Measurements from ENCODE around the gene TPPP.

The TPPP gene

DNA sequence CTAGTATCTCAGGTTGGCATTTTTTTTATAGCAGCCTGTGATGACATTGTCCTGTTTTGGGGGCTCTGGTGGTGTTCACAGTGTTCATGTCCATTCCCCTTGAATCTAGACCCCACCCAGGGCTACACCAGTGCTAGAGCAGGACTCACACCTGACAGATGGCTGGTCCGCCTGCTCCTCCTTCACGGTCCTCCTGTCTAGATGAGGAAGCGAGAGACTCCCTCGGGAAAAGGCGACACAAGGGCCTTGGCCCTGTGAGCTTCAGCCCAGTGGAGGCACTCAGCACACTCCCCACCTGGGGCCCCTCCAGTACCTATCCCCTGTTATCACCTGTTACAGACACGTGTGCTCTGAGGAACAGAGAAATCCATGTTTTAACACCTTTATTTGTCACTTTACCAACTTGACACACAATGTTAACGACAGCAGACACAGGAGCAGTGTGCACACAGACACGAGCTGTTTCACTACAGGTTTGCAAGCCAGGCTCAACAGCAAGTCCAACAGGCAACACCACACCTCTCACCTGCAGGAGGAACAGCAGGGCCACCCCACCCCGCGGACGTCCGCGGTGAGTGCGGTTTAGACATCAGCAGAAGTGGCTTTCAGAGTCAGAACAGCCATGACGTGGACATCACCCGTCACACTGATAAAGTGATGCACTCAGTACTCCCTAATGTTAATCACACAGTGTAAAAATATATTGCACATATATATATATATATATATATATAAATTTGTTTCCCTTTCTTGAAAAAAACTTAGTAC lies 33.5 kb downstream of the TPPP start:
- Histone ChIP-seq H3K36me3 (ENCODE audit: insufficient read depth, insufficient read length, low read length) (peaks cover 77% of the 10 kb centered on the region), H3K9ac (ENCODE audit: insufficient read length, low read depth) (no peak overlapping the region), H3K27me3 (ENCODE audit: insufficient read depth, insufficient read length) (no peaks in the 10 kb centered on the region), H3K9me3 (ENCODE audit: insufficient read depth, low read length) (0 out of 2 replicates have a peak, but pooled peaks cover under 1% of the 10 kb centered on the region), H3K4me1 (ENCODE audit: insufficient read depth, insufficient read length) (no peaks in the 10 kb centered on the region), H3K4me3 (ENCODE audit: insufficient read length, low read depth) (no peak overlapping the region)
- no peak for DNase-seq (ENCODE audit: low read depth, low spot score)
- TF ChIP-seq SUZ12 (IDR thresholded peaks at IDR 0.05; ENCODE audit: extremely low read depth, insufficient read depth, insufficient read length) (no peak), YY1 (IDR thresholded peaks at IDR 0.05; ENCODE audit: insufficient read depth, insufficient read length) (no peak), ZNF274 (IDR thresholded peaks at IDR 0.05; ENCODE audit: low read depth, low read length) (no peak)

DNA sequence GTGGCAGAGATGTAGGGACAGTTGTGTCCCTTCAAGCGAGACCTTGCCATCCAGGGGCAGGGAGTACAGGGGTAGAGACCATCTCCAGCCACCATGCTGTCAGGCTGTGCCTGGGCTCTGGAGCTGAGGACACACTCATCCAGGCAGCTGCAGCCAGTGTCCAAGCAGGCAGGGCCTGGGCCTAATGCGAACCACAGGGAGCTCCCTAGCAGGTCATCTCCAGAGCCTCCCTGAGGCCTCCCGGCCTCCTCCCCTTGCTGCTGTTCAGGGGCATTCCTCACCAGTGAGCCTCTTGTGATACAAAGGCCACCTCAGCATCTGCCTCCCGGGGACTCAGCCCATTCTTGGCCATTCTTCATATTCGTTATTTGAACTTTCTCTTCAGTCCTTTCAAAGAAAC lies 35.0 kb downstream of the TPPP start:
- Histone ChIP-seq H3K27me3 (ENCODE audit: insufficient read depth, insufficient read length) (no peaks in the 10 kb centered on the region), H3K9me3 (ENCODE audit: insufficient read depth, low read length) (peaks cover 12% of the 10 kb centered on the region; the same call in 1 of the 2 replicates), H3K4me3 (ENCODE audit: insufficient read length, low read depth) (no peak overlapping the region), H3K36me3 (ENCODE audit: insufficient read depth, insufficient read length, low read length) (peaks cover 74% of the 10 kb centered on the region), H3K9ac (ENCODE audit: insufficient read length, low read depth) (no peak overlapping the region), H3K4me1 (ENCODE audit: insufficient read depth, insufficient read length) (no peaks in the 10 kb centered on the region)
- TF ChIP-seq ZNF274 (IDR thresholded peaks at IDR 0.05; ENCODE audit: low read depth, low read length) (no peak), YY1 (IDR thresholded peaks at IDR 0.05; ENCODE audit: insufficient read depth, insufficient read length) (no peak)
- no peak for DNase-seq (ENCODE audit: low read depth, low spot score)

DNA sequence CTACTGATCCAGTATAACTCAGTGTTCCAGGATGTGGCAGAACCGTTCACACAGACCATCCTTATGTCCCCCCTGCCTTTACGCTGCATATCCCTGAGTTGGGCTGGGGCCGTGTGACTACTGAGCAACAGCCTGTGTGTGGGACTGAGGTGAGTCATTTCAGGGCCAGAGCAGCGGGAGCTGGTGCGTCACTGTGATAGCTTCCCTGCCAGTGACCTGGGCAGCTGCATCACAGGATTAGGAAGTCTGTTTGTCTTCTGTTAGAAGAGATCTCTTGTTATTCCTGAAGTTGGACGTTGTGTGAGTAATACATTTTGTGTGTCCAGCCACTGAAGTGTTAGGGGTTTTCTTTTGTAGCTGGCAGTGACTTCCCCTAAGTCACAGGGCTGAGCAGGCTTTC lies 35.6 kb downstream of the TPPP start:
- no peak for TF ChIP-seq SUZ12 (IDR thresholded peaks at IDR 0.05; ENCODE audit: extremely low read depth, insufficient read depth, insufficient read length)
- Histone ChIP-seq H3K4me1 (ENCODE audit: insufficient read depth, insufficient read length) (no peaks in the 10 kb centered on the region), H3K27me3 (ENCODE audit: insufficient read depth, insufficient read length) (no peaks in the 10 kb centered on the region), H3K9ac (ENCODE audit: insufficient read length, low read depth) (no peak overlapping the region), H3K9me3 (ENCODE audit: insufficient read depth, low read length) (peaks cover 12% of the 10 kb centered on the region; the same call in 1 of the 2 replicates), H3K4me3 (ENCODE audit: insufficient read length, low read depth) (no peak overlapping the region), H3K36me3 (ENCODE audit: insufficient read depth, insufficient read length, low read length) (peaks cover 74% of the 10 kb centered on the region)
- no peak for DNase-seq (ENCODE audit: low read depth, low spot score)

DNA sequence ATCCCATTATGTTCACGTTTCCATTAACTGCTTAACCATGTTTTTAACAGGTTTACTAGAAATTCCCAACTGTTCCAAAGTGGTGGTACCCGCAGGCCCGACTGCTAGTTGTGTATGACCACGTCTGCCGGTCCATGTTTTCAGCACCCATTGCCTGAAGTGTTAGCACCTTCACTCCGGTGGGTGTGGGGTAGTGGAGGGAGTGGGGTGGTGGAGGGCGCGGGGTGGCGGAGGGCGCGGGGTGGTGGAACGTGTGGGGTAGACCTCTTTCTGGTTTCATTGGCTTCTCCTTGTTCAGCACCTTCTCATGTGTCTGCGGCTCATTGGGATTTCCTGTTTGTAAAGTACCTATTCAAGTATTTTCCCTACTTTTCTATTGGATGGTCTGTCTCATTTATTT lies 37.7 kb downstream of the TPPP start:
- Histone ChIP-seq H3K9me3 (ENCODE audit: insufficient read depth, low read length) (peaks cover 12% of the 10 kb centered on the region; the same call in 1 of the 2 replicates), H3K36me3 (ENCODE audit: insufficient read depth, insufficient read length, low read length) (peaks cover 73% of the 10 kb centered on the region), H3K4me3 (ENCODE audit: insufficient read length, low read depth) (no peak overlapping the region), H3K27me3 (ENCODE audit: insufficient read depth, insufficient read length) (no peaks in the 10 kb centered on the region), H3K9ac (ENCODE audit: insufficient read length, low read depth) (no peak overlapping the region), H3K4me1 (ENCODE audit: insufficient read depth, insufficient read length) (no peaks in the 10 kb centered on the region)
- TF ChIP-seq SUZ12 (IDR thresholded peaks at IDR 0.05; ENCODE audit: extremely low read depth, insufficient read depth, insufficient read length) = no peak
- no peak for TF ChIP-seq ZNF274 (IDR thresholded peaks at IDR 0.05; ENCODE audit: low read depth, low read length)
- no peak for TF ChIP-seq YY1 (IDR thresholded peaks at IDR 0.05; ENCODE audit: insufficient read depth, insufficient read length)
- DNase-seq (ENCODE audit: low read depth, low spot score) = no peak

DNA sequence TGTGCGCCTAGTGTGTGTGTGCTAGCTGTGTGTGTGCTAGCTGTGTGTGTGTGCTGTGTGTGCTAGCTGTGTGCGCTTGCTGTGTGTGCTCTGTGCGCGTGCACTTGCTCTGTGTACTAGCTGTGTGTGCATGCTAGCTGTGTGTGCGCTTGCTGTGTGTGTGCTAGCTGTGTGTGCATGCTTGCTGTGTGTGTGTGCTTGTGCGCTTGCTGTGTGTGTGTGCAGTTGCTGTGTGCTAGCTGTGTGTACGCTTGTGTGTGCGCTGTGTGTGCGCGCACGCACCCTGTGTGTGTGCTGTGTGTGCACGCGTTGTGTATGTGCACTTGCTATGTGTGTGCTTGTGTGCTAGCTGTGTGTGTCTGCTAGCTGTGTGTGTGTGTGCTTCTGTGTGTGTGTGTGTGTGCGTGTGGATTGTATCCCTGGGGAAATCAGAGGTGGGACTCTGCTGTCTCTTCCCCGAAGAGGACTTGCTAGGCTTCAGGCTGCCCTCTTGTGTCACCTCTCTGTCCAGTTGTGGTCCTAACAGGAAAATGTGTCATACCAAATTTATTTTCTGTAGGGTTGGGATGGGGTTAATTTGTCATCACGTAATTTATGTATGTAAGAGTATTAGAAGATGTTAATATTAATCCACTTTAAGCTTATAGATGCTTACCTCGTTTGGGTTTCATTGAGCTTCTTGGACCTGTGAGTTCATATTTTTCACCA lies 38.9 kb downstream of the TPPP start:
- TF ChIP-seq SUZ12 (IDR thresholded peaks at IDR 0.05; ENCODE audit: extremely low read depth, insufficient read depth, insufficient read length) = no peak
- no peak for TF ChIP-seq YY1 (IDR thresholded peaks at IDR 0.05; ENCODE audit: insufficient read depth, insufficient read length)
- TF ChIP-seq ZNF274 (IDR thresholded peaks at IDR 0.05; ENCODE audit: low read depth, low read length) = no peak
- no peaks in the 10 kb centered on the region for H3K27me3 ChIP-seq (ENCODE audit: insufficient read depth, insufficient read length)
- peaks cover 20% of the 10 kb centered on the region; the same call in 1 of the 2 replicates for H3K9me3 ChIP-seq (ENCODE audit: insufficient read depth, low read length)
- H3K4me3 ChIP-seq (ENCODE audit: insufficient read length, low read depth) = no peak overlapping the region
- no peak for DNase-seq (ENCODE audit: low read depth, low spot score)
- H3K36me3 ChIP-seq (ENCODE audit: insufficient read depth, insufficient read length, low read length) = peaks cover 71% of the 10 kb centered on the region
- no peak overlapping the region for H3K9ac ChIP-seq (ENCODE audit: insufficient read length, low read depth)
- H3K4me1 ChIP-seq (ENCODE audit: insufficient read depth, insufficient read length) = no peaks in the 10 kb centered on the region

DNA sequence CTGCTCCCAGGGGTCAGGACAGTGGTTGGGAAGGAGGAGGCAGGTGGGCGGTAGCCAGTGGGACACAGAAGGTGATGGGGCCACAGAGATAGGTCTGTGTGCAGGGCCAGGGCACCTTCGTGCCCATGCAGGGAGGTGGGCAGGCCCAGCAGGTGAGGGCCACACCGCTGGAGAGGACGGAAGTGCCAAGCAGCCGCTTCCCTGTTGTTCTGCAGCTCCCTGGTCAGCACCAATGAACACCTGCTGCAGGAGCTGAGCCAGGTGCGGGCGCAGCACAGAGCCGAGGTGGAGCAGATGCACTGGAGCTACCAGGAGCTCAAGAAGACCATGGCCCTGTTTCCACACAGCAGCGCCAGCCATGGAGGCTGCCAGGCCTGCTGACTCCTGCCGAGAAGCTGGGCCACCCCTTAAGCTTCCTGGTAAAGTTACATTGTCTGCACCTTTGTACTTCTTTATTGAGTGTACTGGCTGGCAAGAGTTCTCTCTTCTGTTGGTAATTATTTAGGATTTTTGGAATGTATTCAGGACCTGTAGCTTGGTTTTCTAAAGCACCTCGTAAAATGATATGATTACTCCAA lies 40.3 kb downstream of the TPPP start:
- Histone ChIP-seq H3K36me3 (ENCODE audit: insufficient read depth, insufficient read length, low read length) (peaks cover 76% of the 10 kb centered on the region), H3K4me1 (ENCODE audit: insufficient read depth, insufficient read length) (no peaks in the 10 kb centered on the region), H3K27me3 (ENCODE audit: insufficient read depth, insufficient read length) (no peaks in the 10 kb centered on the region), H3K9ac (ENCODE audit: insufficient read length, low read depth) (no peak overlapping the region), H3K4me3 (ENCODE audit: insufficient read length, low read depth) (no peak overlapping the region), H3K9me3 (ENCODE audit: insufficient read depth, low read length) (peaks cover 32% of the 10 kb centered on the region; the same call in 1 of the 2 replicates)
- no peak for TF ChIP-seq YY1 (IDR thresholded peaks at IDR 0.05; ENCODE audit: insufficient read depth, insufficient read length)
- DNase-seq (ENCODE audit: low read depth, low spot score) = no peak

DNA sequence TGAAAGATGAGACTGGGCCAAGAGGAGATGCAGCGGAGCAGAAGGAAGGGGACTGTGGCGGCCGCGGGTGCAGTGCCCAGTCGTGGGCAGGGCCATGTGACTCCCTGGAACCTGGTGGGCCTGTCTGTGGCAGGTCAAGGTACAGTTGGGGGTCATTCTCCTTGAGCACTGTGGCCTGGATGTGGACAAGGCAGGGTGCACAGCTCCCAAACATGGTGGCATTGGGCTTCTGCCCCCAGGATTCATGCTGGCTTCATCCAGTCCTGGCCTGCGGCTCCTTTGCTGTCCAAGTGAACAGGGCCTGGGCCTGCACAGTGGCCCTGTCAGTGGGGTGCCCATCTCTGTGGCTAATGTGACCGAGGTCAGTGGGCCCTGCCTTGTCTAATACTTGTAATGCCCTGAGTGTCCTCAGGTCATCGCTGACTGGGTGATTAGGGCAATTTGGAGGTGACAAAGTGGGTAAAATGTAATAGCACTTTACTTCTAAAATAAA lies 41.1 kb downstream of the TPPP start:
- Histone ChIP-seq H3K4me3 (ENCODE audit: insufficient read length, low read depth) (no peak overlapping the region), H3K4me1 (ENCODE audit: insufficient read depth, insufficient read length) (no peaks in the 10 kb centered on the region), H3K9me3 (ENCODE audit: insufficient read depth, low read length) (peaks cover 35% of the 10 kb centered on the region; the same call in 1 of the 2 replicates), H3K27me3 (ENCODE audit: insufficient read depth, insufficient read length) (no peaks in the 10 kb centered on the region), H3K36me3 (ENCODE audit: insufficient read depth, insufficient read length, low read length) (peaks cover 76% of the 10 kb centered on the region), H3K9ac (ENCODE audit: insufficient read length, low read depth) (no peak overlapping the region)
- TF ChIP-seq YY1 (IDR thresholded peaks at IDR 0.05; ENCODE audit: insufficient read depth, insufficient read length) (no peak), ZNF274 (IDR thresholded peaks at IDR 0.05; ENCODE audit: low read depth, low read length) (no peak), SUZ12 (IDR thresholded peaks at IDR 0.05; ENCODE audit: extremely low read depth, insufficient read depth, insufficient read length) (no peak)
- no peak for DNase-seq (ENCODE audit: low read depth, low spot score)
